ENCODE results near the gene POLN. TPM values are rescaled to one million over a fixed set of nuclear protein-coding genes. Genes with fewer than 3 reads are reported as not detected.
"Not testable (repeated sequence)": the region's sequence is repeated elsewhere in the genome, so short reads cannot be mapped to it uniquely, and the experiment has no call there.

The POLN gene
- total RNA-seq, 1 donor from 2014 or later, result 1.9 TPM

- Mint-ChIP-seq H3K27me3 (no peaks in the 10 kb centered on the region), H3K9me3 (no peaks in the 10 kb centered on the region), H3K4me3 (no peak overlapping the region), H3K4me1 (peaks cover 26% of the 10 kb centered on the region), H3K36me3 (ENCODE audit: low read depth) (no peaks in the 10 kb centered on the region), H3K27ac (peak overlapping the region; percentile 12)
- intact Hi-C loops (cut with micrococcal nuclease), result loop anchor here (2.0 to 5.0 kb wide), 2 partner anchors 130 to 184 kb away; partner anchors contain the start of gene RNF4
- DNase-seq, result no peak
These were observed 41.3 kb upstream of the POLN start for GRCh38 chr4:2283199-2283711.

GRCh38 chr4:2281575-2282343 is 39.8 kb upstream of the POLN start:
- Mint-ChIP-seq H3K4me1 (peaks cover 26% of the 10 kb centered on the region), H3K4me3 (peak overlapping the region; percentile 78), H3K27me3 (no peaks in the 10 kb centered on the region), H3K27ac (peak overlapping the region; percentile 94), H3K36me3 (ENCODE audit: low read depth) (no peaks in the 10 kb centered on the region), H3K9me3 (no peaks in the 10 kb centered on the region)
- intact Hi-C loops (cut with micrococcal nuclease), result loop anchor here (2.0 to 5.0 kb wide), 2 partner anchors 131 to 186 kb away; partner anchors contain the start of gene RNF4
- peak; percentile 93 for DNase-seq

- Mint-ChIP-seq H3K27me3 (no peaks in the 10 kb centered on the region), H3K27ac (peak overlapping the region; percentile 56), H3K4me3 (peak overlapping the region; percentile 78), H3K9me3 (no peaks in the 10 kb centered on the region), H3K36me3 (ENCODE audit: low read depth) (no peaks in the 10 kb centered on the region), H3K4me1 (peaks cover 26% of the 10 kb centered on the region)
- intact Hi-C loops (cut with micrococcal nuclease), result loop anchor here (5.0 kb wide), 1 partner anchor 187 kb away; the partner anchor contains the start of gene RNF4
- DNase-seq, result no peak
These were observed 38.8 kb upstream of the POLN start for GRCh38 chr4:2280531-2281300.

GRCh38 chr4:2277956-2278355 is 36.0 kb upstream of the POLN start:
- H3K36me3 Mint-ChIP-seq (ENCODE audit: low read depth), result no peaks in the 10 kb centered on the region
- peaks cover 20% of the 10 kb centered on the region for H3K4me1 Mint-ChIP-seq
- no peak overlapping the region for H3K4me3 Mint-ChIP-seq
- DNase-seq, result no peak
- H3K27ac Mint-ChIP-seq, result no peak overlapping the region
- no peaks in the 10 kb centered on the region for H3K27me3 Mint-ChIP-seq
- no peaks in the 10 kb centered on the region for H3K9me3 Mint-ChIP-seq
- intact Hi-C loops (cut with micrococcal nuclease), result no loop called here

GRCh38 chr4:2276581-2277325 is 34.8 kb upstream of the POLN start:
- Mint-ChIP-seq H3K4me3 (no peak overlapping the region), H3K36me3 (ENCODE audit: low read depth) (no peaks in the 10 kb centered on the region), H3K27me3 (no peaks in the 10 kb centered on the region), H3K27ac (no peak overlapping the region), H3K4me1 (peaks cover 10% of the 10 kb centered on the region), H3K9me3 (no peaks in the 10 kb centered on the region)
- DNase-seq, result no peak
- intact Hi-C loops (cut with micrococcal nuclease), result no loop called here

GRCh38 chr4:2275546-2276251 is 33.8 kb upstream of the POLN start:
- no peaks in the 10 kb centered on the region for H3K36me3 Mint-ChIP-seq (ENCODE audit: low read depth)
- no peaks in the 10 kb centered on the region for H3K9me3 Mint-ChIP-seq
- intact Hi-C loops (cut with micrococcal nuclease), result no loop called here
- no peaks in the 10 kb centered on the region for H3K27me3 Mint-ChIP-seq
- no peak overlapping the region for H3K4me3 Mint-ChIP-seq
- H3K27ac Mint-ChIP-seq, result no peak overlapping the region
- DNase-seq, result no peak
- H3K4me1 Mint-ChIP-seq, result peaks cover 2% of the 10 kb centered on the region

GRCh38 chr4:2275044-2275397 is 33.1 kb upstream of the POLN start:
- DNase-seq; H3K27me3 Mint-ChIP-seq; H3K9me3 Mint-ChIP-seq; H3K4me1 Mint-ChIP-seq; H3K27ac Mint-ChIP-seq; intact Hi-C loops (cut with micrococcal nuclease); H3K36me3 Mint-ChIP-seq (ENCODE audit: low read depth); H3K4me3 Mint-ChIP-seq: not testable (repeated sequence)

GRCh38 chr4:2274320-2275043 is 32.6 kb upstream of the POLN start:
- Mint-ChIP-seq H3K36me3 (ENCODE audit: low read depth) (no peaks in the 10 kb centered on the region), H3K27ac (no peak overlapping the region), H3K4me3 (no peak overlapping the region), H3K9me3 (no peaks in the 10 kb centered on the region), H3K4me1 (no peaks in the 10 kb centered on the region), H3K27me3 (no peaks in the 10 kb centered on the region)
- intact Hi-C loops (cut with micrococcal nuclease), result no loop called here
- DNase-seq, result no peak

GRCh38 chr4:2273657-2274319 is 31.9 kb upstream of the POLN start:
- H3K9me3 Mint-ChIP-seq, result no peaks in the 10 kb centered on the region
- no peak for DNase-seq
- H3K27me3 Mint-ChIP-seq, result no peaks in the 10 kb centered on the region
- H3K36me3 Mint-ChIP-seq (ENCODE audit: low read depth), result no peaks in the 10 kb centered on the region
- H3K4me3 Mint-ChIP-seq, result no peak overlapping the region
- H3K4me1 Mint-ChIP-seq, result no peaks in the 10 kb centered on the region
- intact Hi-C loops (cut with micrococcal nuclease), result no loop called here
- no peak overlapping the region for H3K27ac Mint-ChIP-seq

GRCh38 chr4:2273221-2273620 is 31.3 kb upstream of the POLN start:
- Mint-ChIP-seq H3K4me3 (no peak overlapping the region), H3K4me1 (no peaks in the 10 kb centered on the region), H3K27ac (no peak overlapping the region), H3K9me3 (no peaks in the 10 kb centered on the region), H3K27me3 (no peaks in the 10 kb centered on the region), H3K36me3 (ENCODE audit: low read depth) (no peaks in the 10 kb centered on the region)
- intact Hi-C loops (cut with micrococcal nuclease), result no loop called here
- DNase-seq, result no peak

GRCh38 chr4:2272828-2273120 is 30.9 kb upstream of the POLN start:
- DNase-seq, result no peak
- intact Hi-C loops (cut with micrococcal nuclease), result no loop called here
- no peaks in the 10 kb centered on the region for H3K4me1 Mint-ChIP-seq
- no peak overlapping the region for H3K27ac Mint-ChIP-seq
- no peak overlapping the region for H3K4me3 Mint-ChIP-seq
- H3K36me3 Mint-ChIP-seq (ENCODE audit: low read depth), result no peaks in the 10 kb centered on the region
- no peaks in the 10 kb centered on the region for H3K27me3 Mint-ChIP-seq
- H3K9me3 Mint-ChIP-seq, result no peaks in the 10 kb centered on the region

- Mint-ChIP-seq H3K9me3 (no peaks in the 10 kb centered on the region), H3K36me3 (ENCODE audit: low read depth) (no peaks in the 10 kb centered on the region), H3K4me1 (no peaks in the 10 kb centered on the region), H3K4me3 (no peak overlapping the region), H3K27me3 (no peaks in the 10 kb centered on the region), H3K27ac (no peak overlapping the region)
- no peak for DNase-seq
- intact Hi-C loops (cut with micrococcal nuclease), result no loop called here
These were observed 30.3 kb upstream of the POLN start for GRCh38 chr4:2272026-2272827.

Data from activated CD4-positive, alpha-beta T cell treated with anti-CD3 and anti-CD28 coated beads, Interleukin-2, amount 10 ng/mL, durations not matched to agents 24 days and 14 days (primary cell).